AG09309 (cell line): ENCODE data around the gene DCAF8.
A peak's percentile ranks its signal among the peaks of the same experiment; 100 is the strongest.

ENCODE experiments used
- DNase-seq: peaks from one replicate; pipeline ENCODE4 v3.0.0-alpha.2; 2010; ENCODE audit warnings: low read depth
- H3K4me3 ChIP-seq: 2 replicates; pipeline ENCODE4 v1.5.1; 2011; ENCODE audit warnings: mild to moderate bottlenecking, low read depth, low read length, moderate library complexity; ENCODE audit not compliant: control insufficient read depth
- CTCF ChIP-seq: IDR thresholded peaks from 2 replicates; pipeline ENCODE4 v1.5.1; 2011; ENCODE audit warnings: mild to moderate bottlenecking, low read depth, low read length, inconsistent platforms; ENCODE audit not compliant: insufficient read depth, control insufficient read depth; ENCODE audit errors: missing control alignments

The DCAF8 gene

GRCh38 chr1:160261893-160262794, at the start of gene DCAF8:
DCAF8 (minus strand) TSS chr1:160262549; CDS start chr1:160244008, 18,541 bp downstream.
- peak within 1 kb of the TSS; percentile 93 for H3K4me3 ChIP-seq
- no peak for TF ChIP-seq CTCF
- DNase-seq = peak; percentile 88

- DNase-seq = no peak
- H3K4me3 ChIP-seq = no peak overlapping the region
- TF ChIP-seq CTCF = no peak
Observed at GRCh38 chr1:160309571-160309970, 47.2 kb upstream of the DCAF8 start.

GRCh38 chr1:160309185-160309557, 46.8 kb upstream of the DCAF8 start:
- no peak for TF ChIP-seq CTCF
- no peak overlapping the region for H3K4me3 ChIP-seq
- peak; percentile 14 for DNase-seq

- H3K4me3 ChIP-seq = no peak overlapping the region
- no peak for TF ChIP-seq CTCF
- DNase-seq = no peak
Observed at GRCh38 chr1:160308451-160309184, 46.3 kb upstream of the DCAF8 start.

GRCh38 chr1:160307118-160307791, 44.9 kb upstream of the DCAF8 start:
- H3K4me3 ChIP-seq = no peak overlapping the region

GRCh38 chr1:160300173-160300572, 37.8 kb upstream of the DCAF8 start:
- H3K4me3 ChIP-seq = no peak overlapping the region
- DNase-seq = no peak
- no peak for TF ChIP-seq CTCF

More at GRCh38 chr1:160307118-160307791, 44.9 kb upstream of the DCAF8 start:
- no peak for TF ChIP-seq CTCF
- no peak for DNase-seq
